Iris pigment epithelial cell (primary cell): ENCODE results near the gene EPHB1.

Experiments used
- DNase-seq: peaks from one replicate; pipeline ENCODE4 v3.0.0-alpha.2; 2011; ENCODE audit warnings: low read depth

EPHB1 gene

DNA sequence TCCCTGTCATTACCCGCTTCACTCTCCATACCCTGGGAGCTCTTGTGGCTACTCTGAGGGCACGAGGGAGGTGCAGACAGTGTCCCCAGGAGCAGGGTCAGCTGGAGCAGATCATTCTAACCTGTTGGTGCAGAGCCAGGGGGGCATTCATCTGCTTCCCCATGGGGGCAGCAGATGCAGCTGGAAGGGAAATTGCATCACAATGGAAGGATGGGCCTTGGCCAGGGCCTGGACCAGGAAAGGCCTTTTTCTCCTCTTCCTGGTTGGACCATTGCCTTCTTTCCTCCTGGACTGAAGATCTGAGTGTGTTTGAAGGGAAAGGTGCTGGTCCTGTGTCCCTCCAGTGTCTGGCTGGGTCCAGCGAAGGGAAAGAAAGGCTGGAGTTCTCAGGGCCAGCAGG lies 55.7 kb downstream of the EPHB1 start:
- DNase-seq: no peak

DNA sequence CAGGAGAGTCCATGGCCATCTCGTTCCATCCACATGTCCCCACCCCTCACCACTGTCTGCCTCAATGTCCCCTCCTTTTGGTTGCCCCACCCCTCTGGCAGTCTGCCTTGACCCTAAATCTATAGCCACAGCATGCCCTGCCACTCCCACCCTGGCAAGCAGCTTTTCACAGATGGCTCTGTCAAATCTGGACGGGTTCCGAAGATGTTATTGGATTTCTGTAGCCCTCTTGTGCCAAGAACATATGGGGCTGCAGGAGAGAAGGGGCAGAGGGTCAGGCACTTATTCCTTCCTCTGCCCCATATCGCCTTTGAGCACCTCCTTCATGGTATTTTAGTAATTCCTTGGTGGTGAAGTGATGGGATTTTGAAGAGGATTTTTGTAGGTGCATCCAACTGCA lies 57.1 kb downstream of the EPHB1 start:
- DNase-seq: no peak

DNA sequence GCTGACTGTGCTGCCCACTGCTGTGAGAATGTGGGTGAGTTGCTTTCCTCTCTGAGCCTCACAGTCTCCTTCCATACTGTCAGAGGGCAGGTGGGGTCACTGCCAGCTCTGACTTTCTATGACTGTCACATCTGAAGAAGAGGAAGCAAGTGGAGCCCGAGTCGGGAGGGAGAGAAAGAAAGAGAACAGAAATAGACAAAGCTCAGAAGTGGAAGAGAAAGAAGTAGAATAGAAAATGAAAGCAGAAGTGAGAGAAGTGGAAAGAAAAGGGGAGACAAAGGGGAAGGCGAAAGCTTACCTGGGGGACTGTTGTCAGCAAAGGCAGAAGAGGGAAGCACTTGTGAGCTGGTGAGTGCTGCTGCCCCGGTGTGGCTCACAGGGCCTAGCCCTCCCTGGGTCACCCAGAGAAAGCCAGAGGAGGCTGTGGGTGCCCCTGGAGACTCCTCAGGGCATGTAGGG lies 57.9 kb downstream of the EPHB1 start:
- DNase-seq: no peak

DNA sequence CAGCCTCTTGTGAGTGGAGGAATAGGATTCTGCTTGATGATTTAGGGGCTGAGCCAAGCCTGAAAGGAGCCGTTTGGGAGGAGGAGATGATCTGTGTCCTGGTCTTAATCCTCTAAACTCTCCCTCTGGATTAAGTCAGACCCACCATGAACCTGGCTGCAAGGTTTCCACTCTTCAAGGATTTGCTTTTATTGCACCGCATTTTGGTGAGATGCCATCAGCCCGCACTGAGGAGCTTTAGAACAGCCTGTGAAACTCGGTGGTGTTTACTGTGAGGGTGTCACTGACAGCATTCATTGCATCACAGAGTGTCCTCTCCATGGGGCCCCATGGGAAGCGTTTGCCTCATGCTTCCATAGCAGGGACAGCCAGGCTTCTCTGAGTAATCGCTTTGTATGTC lies 59.2 kb downstream of the EPHB1 start:
- DNase-seq: no peak

DNA sequence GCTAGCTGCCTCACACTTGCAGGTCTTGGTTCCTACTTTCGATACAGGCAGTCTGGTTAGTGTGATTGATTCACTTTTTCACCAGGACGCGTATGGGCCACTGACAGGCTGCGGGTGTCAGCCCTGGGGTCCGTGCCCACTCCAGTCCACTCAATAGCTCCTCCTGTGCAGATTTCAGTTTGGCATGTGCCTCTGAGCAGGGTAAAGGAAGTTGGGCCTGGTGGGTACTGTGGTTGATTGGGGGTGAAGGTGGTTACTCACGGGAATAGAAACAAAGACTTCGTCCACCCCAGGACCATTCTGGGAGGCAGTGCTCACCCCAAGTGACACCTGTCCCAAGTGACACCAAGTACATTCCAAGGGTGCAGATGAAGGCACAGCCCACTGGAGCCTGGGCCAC lies 62.3 kb downstream of the EPHB1 start:
- no peak for DNase-seq

DNA sequence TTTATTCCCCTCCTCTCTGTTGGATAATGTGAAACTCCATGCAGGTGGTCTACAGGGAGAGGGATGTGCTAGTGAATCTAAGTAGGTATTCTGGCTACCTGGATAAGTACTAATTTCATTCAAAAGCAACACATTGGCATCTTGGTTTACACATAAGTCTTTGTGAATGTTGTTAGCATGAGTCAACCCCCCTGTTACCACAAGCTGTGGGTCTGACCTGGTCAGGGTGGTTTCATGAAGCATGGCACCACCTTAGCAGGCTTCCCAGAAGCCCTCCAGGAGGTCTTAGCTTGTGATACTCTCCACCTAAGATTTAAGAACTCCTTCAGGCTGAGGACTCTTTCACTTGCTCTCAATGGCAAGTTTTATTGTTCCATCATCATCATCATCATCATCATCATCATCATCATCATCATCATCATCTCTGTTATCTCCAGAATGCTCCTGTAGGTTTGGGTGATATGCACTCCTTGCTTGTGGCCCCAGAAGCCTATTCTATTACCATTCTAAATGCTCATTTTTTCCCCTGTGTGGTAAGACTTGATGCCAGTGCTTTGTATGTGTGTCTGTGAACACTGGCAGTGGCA lies 62.8 kb downstream of the EPHB1 start:
- DNase-seq: no peak

DNA sequence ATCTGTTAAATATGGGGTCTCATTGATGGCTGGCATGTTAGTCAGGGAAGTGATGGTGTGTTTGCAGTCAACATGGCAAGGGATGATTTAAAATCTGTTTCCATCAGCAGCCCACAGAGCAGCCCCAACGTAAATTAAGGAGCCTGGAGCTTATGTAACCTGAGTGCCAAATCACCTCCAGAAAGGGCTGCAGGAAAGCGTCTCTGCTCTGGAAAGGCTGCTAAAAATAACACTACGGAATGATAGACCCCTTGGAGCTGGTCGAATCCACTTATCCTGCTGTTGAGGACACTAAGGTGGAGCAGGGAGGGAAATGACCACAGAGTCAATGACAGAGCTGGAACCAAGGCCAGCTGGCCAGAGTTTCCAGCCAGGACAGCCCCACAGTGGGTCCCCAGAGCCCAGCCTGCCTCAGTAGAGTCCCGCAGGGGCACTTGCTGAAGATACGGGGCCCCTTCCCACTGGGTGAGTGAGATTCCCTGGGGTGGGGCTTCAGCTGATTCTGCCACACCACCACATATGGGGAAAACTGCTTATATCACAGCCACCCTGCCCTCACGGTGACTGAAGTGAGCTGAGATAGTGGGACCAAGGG lies 63.5 kb downstream of the EPHB1 start:
- no peak for DNase-seq

DNA sequence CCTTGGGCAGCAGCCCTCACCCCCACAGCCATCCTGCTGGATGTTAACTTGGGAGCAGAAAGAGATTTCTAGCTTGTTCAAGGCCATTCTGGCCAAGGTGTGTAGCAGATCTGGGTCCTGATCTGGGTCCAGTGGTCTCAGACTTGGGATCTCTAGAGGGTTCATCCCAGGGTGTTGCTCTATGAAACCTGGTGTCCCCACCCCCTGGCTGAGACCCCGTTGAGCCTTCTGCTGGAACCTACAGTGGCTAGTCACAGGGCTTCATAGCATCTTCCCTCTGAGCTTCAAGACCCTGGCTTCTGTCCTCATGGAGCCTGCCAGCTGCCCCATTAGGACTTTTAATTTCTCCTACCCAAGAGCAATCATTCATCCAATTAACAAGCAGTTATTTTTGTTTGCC lies 64.3 kb downstream of the EPHB1 start:
- DNase-seq: no peak

DNA sequence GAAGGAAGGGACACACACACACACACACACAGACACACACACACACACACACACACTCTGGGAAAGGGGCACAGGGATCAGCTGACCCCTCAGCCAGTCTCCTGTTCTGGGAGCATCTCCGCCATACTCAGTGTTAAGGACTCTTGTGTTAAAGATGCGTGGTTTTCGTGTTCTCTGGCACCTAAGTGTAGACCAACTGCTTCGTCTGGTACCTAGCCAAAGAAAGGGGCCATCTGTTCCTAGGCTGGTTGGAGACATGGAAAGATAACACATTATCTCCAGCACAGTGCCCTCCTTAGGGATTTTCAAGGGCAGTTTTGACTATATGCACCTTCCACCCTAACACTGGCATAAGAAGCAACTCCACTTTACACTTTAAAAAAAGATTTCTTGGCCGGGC lies 65.1 kb downstream of the EPHB1 start:
- DNase-seq: no peak

DNA sequence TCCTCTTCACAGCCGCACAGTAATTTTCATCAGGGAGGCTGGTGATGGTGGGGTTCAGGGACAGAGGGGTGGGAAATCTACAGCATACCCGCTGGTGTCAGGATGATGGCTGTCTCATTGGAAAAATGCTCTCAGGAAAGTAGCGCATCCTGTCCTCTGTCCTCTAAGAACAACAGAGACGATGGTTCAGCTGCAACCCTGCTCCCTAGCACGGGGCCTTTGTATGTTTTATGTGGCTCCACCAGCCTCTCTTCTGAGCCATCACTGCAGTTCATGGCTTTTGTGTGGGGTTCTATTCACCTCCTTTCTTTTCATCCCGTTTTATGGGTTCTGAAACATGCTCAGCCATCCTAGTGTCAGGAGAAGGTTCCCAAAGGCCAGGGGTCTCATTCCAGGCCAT lies 68.9 kb downstream of the EPHB1 start:
- no peak for DNase-seq

DNA sequence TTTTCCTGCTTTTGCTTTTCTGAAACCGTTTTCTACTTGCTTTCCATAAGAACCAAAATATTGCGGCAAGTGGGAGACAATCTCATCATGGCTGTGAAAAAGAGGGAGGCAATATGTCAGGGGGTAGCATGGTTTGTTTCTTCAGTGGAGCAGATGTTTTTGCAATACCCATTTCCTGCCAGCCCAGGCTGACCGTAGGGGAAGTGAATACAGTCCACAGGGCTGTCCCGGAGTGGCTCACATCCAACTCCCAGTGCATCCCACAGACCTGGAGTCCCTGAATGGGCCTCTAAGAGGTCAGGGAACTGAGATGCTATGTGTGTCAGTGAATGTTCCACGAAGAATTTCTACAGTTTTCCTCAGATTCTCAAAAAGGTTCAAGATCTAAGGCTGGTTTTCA lies 69.6 kb downstream of the EPHB1 start:
- no peak for DNase-seq

DNA sequence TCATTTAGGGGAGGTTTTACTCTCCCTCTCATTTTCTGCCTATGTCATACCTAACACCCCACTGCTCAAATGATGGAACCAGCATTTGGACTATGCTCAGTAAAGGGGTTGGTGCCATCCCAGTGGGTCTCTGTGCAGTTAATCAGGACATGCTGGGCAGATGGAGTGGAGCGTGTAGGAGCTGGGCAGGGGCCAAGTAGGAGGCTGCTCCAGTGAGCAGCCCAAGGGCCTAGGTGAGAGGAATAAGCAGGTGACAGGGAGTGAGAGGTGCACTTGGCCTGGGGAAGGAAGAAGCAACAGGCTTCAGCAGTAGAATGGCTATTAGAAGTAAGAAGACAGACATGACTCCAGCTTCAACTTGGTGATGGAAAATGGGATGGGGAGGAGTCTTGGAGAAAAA lies 72.2 kb downstream of the EPHB1 start:
- DNase-seq: no peak

DNA sequence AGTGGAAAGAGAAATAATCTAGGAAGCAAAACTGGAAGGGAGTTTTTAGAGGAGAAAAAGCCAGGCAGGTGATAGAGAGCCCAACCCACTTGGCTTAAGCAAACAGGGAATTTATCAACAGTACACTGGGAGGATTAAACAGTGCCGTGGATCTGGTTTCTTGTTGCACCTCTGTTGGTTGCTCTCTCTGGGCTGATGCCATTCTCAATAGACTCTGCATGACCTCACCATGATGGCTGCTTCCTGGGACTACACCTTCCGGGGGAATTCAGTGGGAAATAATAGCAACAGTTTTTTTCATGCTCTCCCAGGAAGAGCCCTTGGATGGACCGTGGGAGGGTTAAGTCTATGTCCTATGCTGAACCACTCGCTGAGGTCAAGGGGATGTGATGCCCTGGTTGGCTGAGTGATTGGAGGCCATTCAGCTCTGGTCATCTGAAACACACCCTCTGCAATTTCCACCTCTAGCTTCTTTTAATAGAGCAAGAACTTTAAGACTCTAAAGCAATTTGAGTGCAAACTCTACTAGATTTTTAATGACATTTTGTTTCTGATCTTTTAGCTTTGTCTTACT lies 74.2 kb downstream of the EPHB1 start:
- no peak for DNase-seq

DNA sequence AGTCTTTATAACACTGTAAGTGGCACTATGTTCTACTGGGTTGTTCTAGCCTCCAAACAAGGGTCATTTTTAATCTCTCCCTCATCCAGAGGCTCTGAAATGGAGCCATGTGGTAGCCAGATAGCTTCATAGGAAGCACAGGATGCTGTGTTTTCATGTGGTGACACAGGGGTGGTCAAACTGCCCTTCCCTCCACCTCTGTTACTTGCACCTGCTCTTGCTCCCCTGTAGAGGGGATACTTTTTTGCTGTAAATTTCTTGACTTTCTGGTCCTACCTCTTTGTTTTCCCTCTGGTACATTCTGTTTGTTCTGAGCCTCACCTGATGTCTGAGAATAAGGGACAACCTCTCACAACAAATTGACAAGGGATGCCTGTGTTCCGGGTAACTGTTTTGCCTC lies 76.8 kb downstream of the EPHB1 start:
- DNase-seq: no peak

DNA sequence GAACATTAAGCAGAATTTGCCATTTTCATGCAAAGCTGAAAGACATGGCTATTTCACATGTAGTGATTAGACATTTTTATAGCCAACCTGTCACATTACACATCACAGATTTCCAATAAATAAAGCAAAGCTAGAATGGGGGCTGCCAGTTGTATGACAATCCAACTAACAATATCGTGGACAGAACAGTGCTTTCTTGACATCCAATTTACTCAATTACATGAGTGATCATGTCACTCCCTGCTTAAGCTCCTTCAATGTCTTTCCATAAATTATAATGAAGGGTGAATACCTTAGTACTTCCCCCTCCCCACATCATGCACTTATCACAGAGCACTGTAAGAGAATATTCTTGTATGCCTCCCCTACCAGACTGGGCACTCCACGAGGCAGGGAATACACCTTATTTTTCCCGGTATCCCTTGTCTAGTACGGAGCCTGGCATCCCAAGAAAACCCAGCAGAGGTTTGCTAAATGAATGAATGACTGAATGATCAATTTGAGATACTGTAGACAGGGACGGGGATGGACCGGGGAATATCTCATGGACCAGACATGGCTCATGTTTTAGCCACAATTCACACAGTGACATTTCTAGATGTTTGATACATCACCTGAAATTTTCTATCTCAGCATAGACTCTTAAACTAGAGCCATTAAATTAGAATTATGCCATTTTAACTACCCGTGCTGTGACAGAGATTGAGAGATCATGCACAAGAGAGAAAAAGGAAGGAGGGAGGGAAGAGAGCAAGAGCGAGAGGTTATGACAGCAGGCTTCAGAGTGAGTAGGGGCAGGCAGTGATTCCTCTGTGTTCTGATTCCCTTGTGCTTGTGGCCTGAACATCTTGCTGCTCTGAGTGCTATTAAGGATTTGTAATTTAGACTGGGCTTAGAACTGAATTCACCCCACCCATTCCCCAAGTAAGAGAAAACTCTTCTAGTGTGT lies 77.7 kb downstream of the EPHB1 start:
- no peak for DNase-seq

DNA sequence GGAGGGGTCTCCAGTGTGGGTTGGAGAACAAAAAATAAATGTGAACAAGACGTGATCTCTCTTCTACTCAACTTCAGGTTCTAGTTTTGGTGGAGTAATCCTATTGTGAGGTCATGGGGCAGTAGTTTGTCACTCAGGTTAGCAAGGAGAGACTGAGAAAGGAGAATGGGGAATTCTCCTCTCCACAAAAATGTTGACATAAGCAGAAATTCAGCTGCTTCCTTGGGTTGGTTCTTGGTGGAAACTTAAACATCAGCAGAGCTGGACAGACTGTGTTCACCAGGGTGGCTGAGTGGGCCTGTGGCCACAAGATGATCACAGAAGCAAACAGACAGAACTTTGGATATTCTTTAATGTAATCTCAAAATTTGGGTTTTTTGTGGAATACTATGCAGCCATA lies 78.7 kb downstream of the EPHB1 start:
- no peak for DNase-seq

DNA sequence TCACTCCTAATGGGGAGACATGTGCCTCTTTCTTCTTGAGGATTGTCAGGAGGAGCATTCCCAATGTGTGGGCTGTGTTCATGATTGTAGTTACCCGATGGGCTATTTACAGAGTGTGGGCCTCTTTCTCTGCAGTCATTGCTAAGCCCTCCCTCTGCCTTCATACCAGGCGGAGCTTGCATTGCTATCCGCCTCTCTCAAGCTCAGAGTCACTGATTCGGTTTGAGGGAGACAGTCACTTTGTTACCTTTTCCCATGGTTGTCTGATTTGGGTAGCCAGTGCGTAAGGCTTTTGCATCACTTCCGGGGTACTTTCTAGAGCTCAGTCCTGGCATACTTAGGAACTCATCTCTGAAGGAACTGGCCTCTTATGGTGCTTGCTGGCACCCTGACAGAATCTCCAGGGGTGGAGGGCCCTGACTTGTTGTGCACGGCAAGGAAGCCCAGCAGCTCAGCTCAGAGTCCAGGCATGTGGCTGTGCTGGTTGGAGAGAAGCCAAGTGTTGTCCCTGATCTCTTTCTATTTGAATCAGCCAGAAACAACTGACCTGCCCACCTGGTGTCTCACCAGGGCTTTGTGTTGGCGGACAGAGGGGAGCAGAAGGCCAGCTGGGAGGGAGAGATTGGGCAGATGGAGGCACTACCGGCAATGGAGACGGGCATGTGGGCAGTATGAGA lies 79.8 kb downstream of the EPHB1 start:
- no peak for DNase-seq

DNA sequence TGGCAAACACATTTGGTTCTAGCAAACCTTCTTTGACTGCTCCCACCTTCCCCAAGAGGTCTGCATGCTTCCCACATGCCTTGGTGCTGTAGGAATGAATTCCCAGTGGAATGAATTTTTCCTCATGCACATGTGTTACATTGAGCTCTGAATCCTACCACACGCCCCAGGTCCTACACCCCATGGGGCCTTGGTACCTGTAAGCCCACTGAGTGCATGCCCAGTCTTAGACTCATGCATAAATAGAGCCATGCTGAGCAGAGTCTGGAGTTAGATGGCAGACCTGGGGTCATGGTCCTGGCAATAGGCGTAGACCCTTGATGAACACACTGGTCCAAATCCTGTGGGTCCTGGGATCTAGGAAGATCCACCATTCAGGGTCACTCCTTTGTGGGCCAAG lies 81.8 kb downstream of the EPHB1 start:
- no peak for DNase-seq

DNA sequence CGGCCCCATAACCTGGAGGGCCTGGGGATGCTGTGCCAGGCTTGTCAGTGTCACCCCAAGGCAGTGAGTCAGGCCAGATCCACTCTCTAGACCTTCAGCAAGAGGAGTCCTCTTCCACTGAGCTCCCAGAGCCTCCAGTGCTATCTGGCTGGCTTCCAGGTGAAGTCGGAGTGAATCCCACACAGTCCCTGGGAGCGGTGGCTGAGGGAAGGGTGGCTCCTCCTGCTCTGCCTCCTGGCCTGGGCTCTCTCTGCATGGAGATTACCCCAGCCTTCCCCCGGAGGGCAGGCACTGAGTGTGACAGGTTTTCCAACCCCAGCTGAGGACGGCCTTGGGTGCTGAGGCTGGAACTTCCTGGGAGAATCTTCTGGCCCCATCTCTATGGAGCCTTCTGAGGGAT lies 82.7 kb downstream of the EPHB1 start:
- DNase-seq: no peak

DNA sequence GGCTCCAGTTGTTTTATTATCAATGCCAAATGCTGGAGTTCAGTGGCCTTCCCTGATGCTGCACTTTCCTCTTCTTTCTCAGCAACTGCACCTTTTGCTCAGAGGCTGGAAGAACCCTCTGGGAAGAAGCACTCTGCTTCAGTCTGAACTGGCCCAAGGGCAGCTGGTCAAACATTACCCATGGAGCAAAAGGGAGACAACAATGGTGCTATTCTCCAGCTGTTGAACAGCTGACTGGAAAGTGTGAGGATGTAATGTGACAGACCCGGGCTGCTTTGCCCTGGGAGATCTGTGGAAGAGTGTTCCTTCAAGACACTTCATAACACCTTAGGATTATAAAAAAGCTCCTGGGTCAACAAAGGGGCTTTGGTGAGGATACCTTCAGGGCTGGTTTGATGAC lies 84.9 kb downstream of the EPHB1 start:
- DNase-seq: no peak

DNA sequence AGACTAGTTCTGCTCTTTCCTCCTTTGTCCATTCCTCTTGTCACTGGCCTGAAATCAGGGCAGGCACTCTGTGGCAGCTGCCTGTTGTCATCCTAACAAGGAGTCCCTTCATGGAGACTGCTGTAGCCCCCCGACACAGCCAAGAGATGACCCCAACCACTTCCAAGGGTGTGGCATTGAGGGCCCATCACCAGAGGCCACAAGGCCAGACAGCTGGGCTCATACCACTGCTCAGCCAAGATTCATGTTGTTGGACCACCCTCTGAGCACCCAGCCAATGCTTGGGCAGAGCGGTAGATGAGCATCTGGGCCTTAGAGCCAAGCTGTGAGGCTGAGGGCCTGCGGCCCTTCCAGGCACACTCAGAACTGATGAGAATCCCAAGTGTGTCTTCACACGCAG lies 85.4 kb downstream of the EPHB1 start:
- no peak for DNase-seq

DNA sequence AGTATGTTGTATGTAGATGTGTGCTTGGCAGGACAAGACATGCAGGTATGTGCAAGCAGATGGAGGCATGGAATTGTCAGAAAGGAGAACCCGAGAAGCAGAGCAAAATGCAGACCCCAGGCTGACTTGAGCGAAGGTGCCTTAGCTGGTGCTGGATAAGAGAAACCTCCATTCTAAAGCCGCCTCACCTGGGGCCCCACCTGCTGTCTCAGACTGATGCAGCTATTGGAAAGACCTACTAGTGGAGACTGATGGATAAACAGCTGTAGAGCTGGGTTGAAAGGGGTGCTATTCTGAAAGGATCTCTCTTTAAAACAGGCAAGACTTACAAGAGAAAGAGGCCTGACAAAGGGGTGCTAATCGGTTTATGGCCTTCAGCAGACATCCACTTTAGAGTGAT lies 86.2 kb downstream of the EPHB1 start:
- no peak for DNase-seq
